ENCODE results near the gene OLR1.
"Not testable (repeated sequence)": the region's sequence is repeated elsewhere in the genome, so short reads cannot be mapped to it uniquely, and the experiment has no call there.

The OLR1 gene

GRCh38 chr12:10186958-10187357 is 15.0 kb upstream of the OLR1 start:
- not testable (repeated sequence) for H3K4me3 ChIP-seq (ENCODE audit: low read length); H3K36me3 ChIP-seq (ENCODE audit: insufficient read depth, low read depth, low read length); H3K4me1 ChIP-seq (ENCODE audit: insufficient read depth, low read length)

DNA sequence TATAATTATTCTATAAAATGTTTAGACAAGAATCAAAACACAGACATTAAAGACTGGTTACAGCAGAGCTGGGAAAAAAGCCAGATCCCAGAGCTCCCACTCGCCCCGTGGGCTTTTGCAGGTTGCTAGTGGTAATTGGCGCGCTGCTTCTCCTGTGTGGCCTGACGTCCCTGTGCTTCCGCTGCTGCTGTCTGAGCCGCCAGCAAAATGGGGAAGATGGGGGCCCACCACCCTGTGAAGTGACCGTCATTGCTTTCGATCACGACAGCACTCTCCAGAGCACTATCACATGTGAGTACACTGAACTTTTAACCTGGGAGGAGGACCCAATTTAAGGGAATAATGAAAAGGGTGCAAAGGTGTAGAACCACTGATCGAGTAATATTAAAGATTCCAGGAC is 14.4 kb upstream of the OLR1 start:
- Histone ChIP-seq H3K9me3 (ENCODE audit: insufficient read depth, low read depth, low read length) (no peaks in the 10 kb centered on the region), H3K4me3 (ENCODE audit: low read length) (no peak overlapping the region), H3K4me1 (ENCODE audit: insufficient read depth, low read length) (no peaks in the 10 kb centered on the region), H3K36me3 (ENCODE audit: insufficient read depth, low read depth, low read length) (no peaks in the 10 kb centered on the region), H3K27me3 (ENCODE audit: insufficient read depth, low read length) (no peaks in the 10 kb centered on the region), H3K27ac (ENCODE audit: low read length) (no peak overlapping the region), H3K9ac (ENCODE audit: low read depth, low read length) (no peak overlapping the region)

More at GRCh38 chr12:10186958-10187357, 15.0 kb upstream of the OLR1 start:
- H3K27me3 ChIP-seq (ENCODE audit: insufficient read depth, low read length); H3K9me3 ChIP-seq (ENCODE audit: insufficient read depth, low read depth, low read length); H3K27ac ChIP-seq (ENCODE audit: low read length); H3K9ac ChIP-seq (ENCODE audit: low read depth, low read length): not testable (repeated sequence)

GRCh38 chr12:10184261-10184843 is 12.4 kb upstream of the OLR1 start:
- H3K9me3 ChIP-seq (ENCODE audit: insufficient read depth, low read depth, low read length), result no peaks in the 10 kb centered on the region
- no peak overlapping the region for H3K9ac ChIP-seq (ENCODE audit: low read depth, low read length)
- no peaks in the 10 kb centered on the region for H3K4me1 ChIP-seq (ENCODE audit: insufficient read depth, low read length)
- H3K27ac ChIP-seq (ENCODE audit: low read length), result no peak overlapping the region
- no peaks in the 10 kb centered on the region for H3K36me3 ChIP-seq (ENCODE audit: insufficient read depth, low read depth, low read length)
- no peaks in the 10 kb centered on the region for H3K27me3 ChIP-seq (ENCODE audit: insufficient read depth, low read length)
- H3K4me3 ChIP-seq (ENCODE audit: low read length), result no peak overlapping the region

DNA sequence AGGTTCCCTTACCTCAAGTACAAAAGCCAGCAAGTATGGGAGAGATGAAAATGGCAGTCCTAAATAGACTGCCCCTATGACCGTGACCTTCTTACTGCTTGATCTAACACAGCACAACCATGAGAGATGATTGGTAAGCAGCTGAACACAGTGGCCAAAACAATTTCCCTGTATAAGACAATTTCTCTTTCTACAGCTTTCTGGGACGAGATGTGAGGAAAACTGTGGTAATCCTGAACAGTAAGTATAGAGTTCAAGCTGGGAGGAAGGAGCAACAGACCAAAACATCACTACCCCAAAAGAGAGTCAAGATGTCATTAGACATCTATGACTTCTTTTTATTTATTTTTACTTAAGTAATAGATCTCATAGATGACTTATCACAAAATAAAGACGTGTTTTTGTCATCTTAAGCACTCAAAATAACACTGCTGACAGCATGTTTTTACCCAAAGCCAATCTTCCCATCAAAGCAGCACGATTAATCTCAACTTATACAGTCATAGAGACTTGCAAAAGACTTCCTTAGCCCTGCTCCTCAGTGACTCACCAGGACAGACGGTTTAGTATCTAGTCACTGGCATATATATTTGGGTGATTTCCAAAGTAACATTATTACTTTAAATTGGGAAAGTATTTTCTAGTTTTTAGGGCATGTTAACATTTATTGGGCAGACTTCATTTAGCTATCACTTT is 10.6 kb upstream of the OLR1 start:
- no peaks in the 10 kb centered on the region for H3K4me1 ChIP-seq (ENCODE audit: insufficient read depth, low read length)

DNA sequence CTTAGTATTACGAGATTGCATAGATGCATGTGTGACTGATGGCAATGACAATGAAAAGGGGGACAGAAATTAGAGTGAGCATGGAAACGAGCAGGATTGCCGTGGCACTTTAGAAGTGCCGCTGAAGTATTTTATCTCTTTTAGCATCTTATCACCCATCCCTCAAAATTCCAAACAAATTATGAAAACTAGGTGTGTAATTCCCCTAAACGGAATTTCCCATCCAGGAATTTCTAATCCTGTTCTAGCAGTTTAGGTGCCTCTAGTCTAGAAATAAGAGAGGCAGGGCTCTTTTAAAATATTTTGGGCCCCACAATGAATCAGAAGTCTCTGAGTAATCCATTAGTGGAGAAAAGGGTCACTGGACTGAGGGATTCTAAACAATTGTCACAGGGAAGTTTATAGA is 7.8 kb upstream of the OLR1 start:
- H3K4me1 ChIP-seq (ENCODE audit: insufficient read depth, low read length), result no peaks in the 10 kb centered on the region
- H3K4me3 ChIP-seq (ENCODE audit: low read length), result no peak overlapping the region
- H3K27me3 ChIP-seq (ENCODE audit: insufficient read depth, low read length), result no peaks in the 10 kb centered on the region
- no peak overlapping the region for H3K9ac ChIP-seq (ENCODE audit: low read depth, low read length)
- H3K36me3 ChIP-seq (ENCODE audit: insufficient read depth, low read depth, low read length), result no peaks in the 10 kb centered on the region
- no peak overlapping the region for H3K27ac ChIP-seq (ENCODE audit: low read length)
- no peaks in the 10 kb centered on the region for H3K9me3 ChIP-seq (ENCODE audit: insufficient read depth, low read depth, low read length)

More for the DNA sequence above, 10.6 kb upstream of the OLR1 start:
- H3K4me3 ChIP-seq (ENCODE audit: low read length), result no peak overlapping the region
- H3K27me3 ChIP-seq (ENCODE audit: insufficient read depth, low read length), result no peaks in the 10 kb centered on the region
- H3K36me3 ChIP-seq (ENCODE audit: insufficient read depth, low read depth, low read length), result no peaks in the 10 kb centered on the region
- H3K9me3 ChIP-seq (ENCODE audit: insufficient read depth, low read depth, low read length), result no peaks in the 10 kb centered on the region
- H3K9ac ChIP-seq (ENCODE audit: low read depth, low read length), result no peak overlapping the region
- no peak overlapping the region for H3K27ac ChIP-seq (ENCODE audit: low read length)

- Histone ChIP-seq H3K27ac (ENCODE audit: low read length) (no peak within 1 kb of the TSS), H3K9ac (ENCODE audit: low read depth, low read length) (no peak within 1 kb of the TSS), H3K9me3 (ENCODE audit: insufficient read depth, low read depth, low read length) (no peaks in the 10 kb centered on the region), H3K27me3 (ENCODE audit: insufficient read depth, low read length) (no peaks in the 10 kb centered on the region), H3K4me1 (ENCODE audit: insufficient read depth, low read length) (no peaks in the 10 kb centered on the region), H3K36me3 (ENCODE audit: insufficient read depth, low read depth, low read length) (no peaks in the 10 kb centered on the region), H3K4me3 (ENCODE audit: low read length) (no peak within 1 kb of the TSS)
These were observed 6.9 kb upstream of the OLR1 start, which contains the start of gene TMEM52B for GRCh38 chr12:10178821-10179220. TSS of gene TMEM52B (plus strand) at chr12:10179032. CDS start at chr12:10179575, 543 bp downstream.

- Histone ChIP-seq H3K9me3 (ENCODE audit: insufficient read depth, low read depth, low read length) (no peaks in the 10 kb centered on the region), H3K4me3 (ENCODE audit: low read length) (no peak overlapping the region), H3K36me3 (ENCODE audit: insufficient read depth, low read depth, low read length) (no peaks in the 10 kb centered on the region), H3K27ac (ENCODE audit: low read length) (no peak overlapping the region), H3K9ac (ENCODE audit: low read depth, low read length) (no peak overlapping the region), H3K27me3 (ENCODE audit: insufficient read depth, low read length) (no peaks in the 10 kb centered on the region), H3K4me1 (ENCODE audit: insufficient read depth, low read length) (no peaks in the 10 kb centered on the region)
These were observed 4.1 kb upstream of the OLR1 start for GRCh38 chr12:10175846-10176636.

- Histone ChIP-seq H3K4me1 (ENCODE audit: insufficient read depth, low read length) (no peaks in the 10 kb centered on the region), H3K36me3 (ENCODE audit: insufficient read depth, low read depth, low read length) (no peaks in the 10 kb centered on the region), H3K27me3 (ENCODE audit: insufficient read depth, low read length) (no peaks in the 10 kb centered on the region), H3K4me3 (ENCODE audit: low read length) (no peak overlapping the region), H3K9me3 (ENCODE audit: insufficient read depth, low read depth, low read length) (no peaks in the 10 kb centered on the region), H3K9ac (ENCODE audit: low read depth, low read length) (no peak overlapping the region), H3K27ac (ENCODE audit: low read length) (no peak overlapping the region)
These were observed 3.2 kb upstream of the OLR1 start for GRCh38 chr12:10174986-10175614.

- no peak overlapping the region for H3K9ac ChIP-seq (ENCODE audit: low read depth, low read length)
- no peaks in the 10 kb centered on the region for H3K9me3 ChIP-seq (ENCODE audit: insufficient read depth, low read depth, low read length)
- no peaks in the 10 kb centered on the region for H3K27me3 ChIP-seq (ENCODE audit: insufficient read depth, low read length)
- no peaks in the 10 kb centered on the region for H3K4me1 ChIP-seq (ENCODE audit: insufficient read depth, low read length)
- no peak overlapping the region for H3K4me3 ChIP-seq (ENCODE audit: low read length)
- H3K36me3 ChIP-seq (ENCODE audit: insufficient read depth, low read depth, low read length), result no peaks in the 10 kb centered on the region
- no peak overlapping the region for H3K27ac ChIP-seq (ENCODE audit: low read length)
These were observed 1.7 kb downstream of the OLR1 start for GRCh38 chr12:10170216-10170615.

DNA sequence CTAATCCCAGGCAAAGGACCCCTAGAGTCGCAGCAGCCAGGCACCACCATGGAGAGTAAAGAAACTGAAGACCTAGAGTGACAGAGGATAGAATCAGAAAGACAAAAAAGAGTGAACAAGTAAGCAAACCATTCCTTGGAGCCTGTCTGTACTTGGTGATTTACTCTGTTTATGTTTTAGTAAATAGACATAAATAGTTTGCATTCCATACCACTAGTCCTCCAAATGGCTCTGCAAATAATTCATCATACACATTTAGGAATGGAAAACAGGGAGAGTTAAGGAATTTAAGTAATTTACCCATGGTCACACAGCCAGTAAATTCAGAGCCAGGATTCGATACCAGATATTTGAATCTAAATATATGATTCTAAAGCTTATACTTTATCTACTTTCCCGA is 2.8 kb downstream of the OLR1 start:
- H3K4me1 ChIP-seq (ENCODE audit: insufficient read depth, low read length), result no peaks in the 10 kb centered on the region
- H3K9ac ChIP-seq (ENCODE audit: low read depth, low read length), result no peak overlapping the region
- H3K9me3 ChIP-seq (ENCODE audit: insufficient read depth, low read depth, low read length), result no peaks in the 10 kb centered on the region
- no peak overlapping the region for H3K4me3 ChIP-seq (ENCODE audit: low read length)
- H3K27ac ChIP-seq (ENCODE audit: low read length), result no peak overlapping the region
- no peaks in the 10 kb centered on the region for H3K36me3 ChIP-seq (ENCODE audit: insufficient read depth, low read depth, low read length)
- H3K27me3 ChIP-seq (ENCODE audit: insufficient read depth, low read length), result no peaks in the 10 kb centered on the region

GRCh38 chr12:10167599-10167998 is 4.3 kb downstream of the OLR1 start:
- H3K36me3 ChIP-seq (ENCODE audit: insufficient read depth, low read depth, low read length), result no peaks in the 10 kb centered on the region
- H3K27ac ChIP-seq (ENCODE audit: low read length), result no peak overlapping the region
- no peak overlapping the region for H3K9ac ChIP-seq (ENCODE audit: low read depth, low read length)
- H3K27me3 ChIP-seq (ENCODE audit: insufficient read depth, low read length), result no peaks in the 10 kb centered on the region
- no peaks in the 10 kb centered on the region for H3K9me3 ChIP-seq (ENCODE audit: insufficient read depth, low read depth, low read length)
- no peaks in the 10 kb centered on the region for H3K4me1 ChIP-seq (ENCODE audit: insufficient read depth, low read length)
- H3K4me3 ChIP-seq (ENCODE audit: low read length), result no peak overlapping the region
